Hepatocyte (in vitro differentiated cells): Measurements from ENCODE around the gene SLFN12.

ENCODE experiments used
- EZH2phosphoT487 ChIP-seq: fragments of 200-600 bp; sonication (generic); IDR thresholded peaks from one replicate; pipeline ENCODE4 v1.6.1; 2018; ENCODE audit warnings: antibody characterized with exemption, mild to moderate bottlenecking, low read depth, moderate library complexity; ENCODE audit not compliant: unreplicated experiment, severe bottlenecking
- TF ChIP-seq, protein P1 (sequence below): fragments of 200-600 bp; sonication (generic); IDR thresholded peaks from 2 replicates; pipeline ENCODE4 v1.5.1; 2016; ENCODE audit warnings: antibody characterized with exemption, mild to moderate bottlenecking; ENCODE audit not compliant: poor library complexity

DNA sequence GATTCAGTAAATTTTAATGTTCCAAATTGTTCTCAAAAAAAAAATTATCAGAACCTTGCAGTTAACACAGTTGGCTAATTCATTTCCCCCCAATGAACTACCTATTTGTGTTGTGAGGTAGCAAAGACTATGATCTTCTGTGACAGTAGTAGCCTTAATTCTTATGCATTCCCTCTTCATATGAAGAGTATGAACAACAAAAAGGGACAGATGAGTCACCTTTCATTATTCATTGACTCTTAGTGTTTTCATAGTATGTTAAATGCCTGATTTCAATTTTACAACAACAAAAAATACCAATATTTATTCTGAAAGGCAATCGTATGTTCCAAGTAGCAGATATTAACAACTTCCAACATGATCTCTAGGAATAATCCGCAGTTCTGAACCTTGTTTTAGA lies 55.2 kb downstream of the SLFN12 start:
- TF ChIP-seq, protein P1, sequence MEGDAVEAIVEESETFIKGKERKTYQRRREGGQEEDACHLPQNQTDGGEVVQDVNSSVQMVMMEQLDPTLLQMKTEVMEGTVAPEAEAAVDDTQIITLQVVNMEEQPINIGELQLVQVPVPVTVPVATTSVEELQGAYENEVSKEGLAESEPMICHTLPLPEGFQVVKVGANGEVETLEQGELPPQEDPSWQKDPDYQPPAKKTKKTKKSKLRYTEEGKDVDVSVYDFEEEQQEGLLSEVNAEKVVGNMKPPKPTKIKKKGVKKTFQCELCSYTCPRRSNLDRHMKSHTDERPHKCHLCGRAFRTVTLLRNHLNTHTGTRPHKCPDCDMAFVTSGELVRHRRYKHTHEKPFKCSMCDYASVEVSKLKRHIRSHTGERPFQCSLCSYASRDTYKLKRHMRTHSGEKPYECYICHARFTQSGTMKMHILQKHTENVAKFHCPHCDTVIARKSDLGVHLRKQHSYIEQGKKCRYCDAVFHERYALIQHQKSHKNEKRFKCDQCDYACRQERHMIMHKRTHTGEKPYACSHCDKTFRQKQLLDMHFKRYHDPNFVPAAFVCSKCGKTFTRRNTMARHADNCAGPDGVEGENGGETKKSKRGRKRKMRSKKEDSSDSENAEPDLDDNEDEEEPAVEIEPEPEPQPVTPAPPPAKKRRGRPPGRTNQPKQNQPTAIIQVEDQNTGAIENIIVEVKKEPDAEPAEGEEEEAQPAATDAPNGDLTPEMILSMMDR: no peak
- TF ChIP-seq EZH2phosphoT487: no peak
